Transverse colon (tissue), 3 donors: ENCODE results near the gene RYR3.

ENCODE experiments used
- POLR2A ChIP-seq: fragments of 450-650 bp; IDR thresholded peaks from one replicate; pipeline ENCODE4 v1.6.1; 2016; ENCODE audit warnings: antibody characterized with exemption, mild to moderate bottlenecking, moderate library complexity
- TF ChIP-seq, protein P1 (sequence below), 5 experiments: fragments of 200-600 bp in 3 of 5; fragments of 450-650 bp in 2 of 5; sonication (generic) in 3 of 5; IDR thresholded peaks; 1 replicate in 2 of 5; 2 replicates in 3 of 5; pipeline ENCODE4 v1.5.1; 2016 to 2017; ENCODE audit warnings: antibody characterized with exemption in 5 of 5, inconsistent platforms in 3 of 5, mild to moderate bottlenecking in 2 of 5, moderate library complexity in 1 of 5

GRCh38 chr15:33639456-33639855 lies 328.7 kb downstream of the RYR3 start:
- TF ChIP-seq, protein P1, sequence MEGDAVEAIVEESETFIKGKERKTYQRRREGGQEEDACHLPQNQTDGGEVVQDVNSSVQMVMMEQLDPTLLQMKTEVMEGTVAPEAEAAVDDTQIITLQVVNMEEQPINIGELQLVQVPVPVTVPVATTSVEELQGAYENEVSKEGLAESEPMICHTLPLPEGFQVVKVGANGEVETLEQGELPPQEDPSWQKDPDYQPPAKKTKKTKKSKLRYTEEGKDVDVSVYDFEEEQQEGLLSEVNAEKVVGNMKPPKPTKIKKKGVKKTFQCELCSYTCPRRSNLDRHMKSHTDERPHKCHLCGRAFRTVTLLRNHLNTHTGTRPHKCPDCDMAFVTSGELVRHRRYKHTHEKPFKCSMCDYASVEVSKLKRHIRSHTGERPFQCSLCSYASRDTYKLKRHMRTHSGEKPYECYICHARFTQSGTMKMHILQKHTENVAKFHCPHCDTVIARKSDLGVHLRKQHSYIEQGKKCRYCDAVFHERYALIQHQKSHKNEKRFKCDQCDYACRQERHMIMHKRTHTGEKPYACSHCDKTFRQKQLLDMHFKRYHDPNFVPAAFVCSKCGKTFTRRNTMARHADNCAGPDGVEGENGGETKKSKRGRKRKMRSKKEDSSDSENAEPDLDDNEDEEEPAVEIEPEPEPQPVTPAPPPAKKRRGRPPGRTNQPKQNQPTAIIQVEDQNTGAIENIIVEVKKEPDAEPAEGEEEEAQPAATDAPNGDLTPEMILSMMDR (IDR thresholded peaks at IDR 0.05) = no peak
- no peak for TF ChIP-seq POLR2A
